ENCODE measurements around the gene ZMYM4.

ZMYM4 gene

DNA sequence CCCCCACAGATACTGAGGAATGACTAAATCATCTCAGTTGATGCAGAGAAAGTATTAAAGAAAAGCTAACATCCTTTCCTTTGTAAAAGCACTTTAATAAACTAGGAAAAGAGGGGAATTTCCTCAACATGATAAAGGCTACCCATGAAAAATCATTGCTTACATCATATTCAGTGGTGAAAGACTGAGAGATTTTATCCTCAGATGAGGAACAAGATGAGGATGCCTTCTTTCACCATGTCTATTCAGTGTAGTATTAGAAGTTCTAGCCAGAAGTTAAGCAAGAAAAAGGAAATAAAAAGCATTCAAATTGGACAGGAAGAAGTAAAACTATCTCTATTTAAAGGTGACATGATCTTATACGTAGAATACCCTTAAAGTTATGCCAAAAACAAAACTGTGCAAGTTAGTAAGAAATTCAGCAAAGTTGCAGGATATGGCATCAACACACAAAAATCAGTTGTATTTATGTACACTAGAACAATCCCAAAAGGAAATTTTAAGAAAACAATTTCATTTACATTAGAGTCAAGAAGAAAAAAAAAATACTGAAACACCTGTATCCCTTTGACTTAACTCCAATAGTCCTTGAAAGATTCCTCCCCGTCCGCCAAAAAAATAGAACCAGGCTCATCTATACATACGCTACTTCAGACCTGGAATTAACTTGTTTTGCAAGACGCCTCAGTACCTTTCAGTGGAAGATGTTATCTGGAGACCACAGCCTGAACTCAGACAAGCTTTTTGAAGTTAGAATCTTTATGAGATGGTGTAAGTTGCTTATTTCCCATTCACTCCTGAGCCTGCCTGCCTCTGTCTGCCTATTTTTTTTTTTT, 17.5 kb downstream of the ZMYM4 start:
- no peak for TF ChIP-seq ZNF274 (IDR thresholded peaks at IDR 0.05; ENCODE audit: low read depth, low read length)
- H3K4me3 ChIP-seq (ENCODE audit: low read length), result no peak overlapping the region

DNA sequence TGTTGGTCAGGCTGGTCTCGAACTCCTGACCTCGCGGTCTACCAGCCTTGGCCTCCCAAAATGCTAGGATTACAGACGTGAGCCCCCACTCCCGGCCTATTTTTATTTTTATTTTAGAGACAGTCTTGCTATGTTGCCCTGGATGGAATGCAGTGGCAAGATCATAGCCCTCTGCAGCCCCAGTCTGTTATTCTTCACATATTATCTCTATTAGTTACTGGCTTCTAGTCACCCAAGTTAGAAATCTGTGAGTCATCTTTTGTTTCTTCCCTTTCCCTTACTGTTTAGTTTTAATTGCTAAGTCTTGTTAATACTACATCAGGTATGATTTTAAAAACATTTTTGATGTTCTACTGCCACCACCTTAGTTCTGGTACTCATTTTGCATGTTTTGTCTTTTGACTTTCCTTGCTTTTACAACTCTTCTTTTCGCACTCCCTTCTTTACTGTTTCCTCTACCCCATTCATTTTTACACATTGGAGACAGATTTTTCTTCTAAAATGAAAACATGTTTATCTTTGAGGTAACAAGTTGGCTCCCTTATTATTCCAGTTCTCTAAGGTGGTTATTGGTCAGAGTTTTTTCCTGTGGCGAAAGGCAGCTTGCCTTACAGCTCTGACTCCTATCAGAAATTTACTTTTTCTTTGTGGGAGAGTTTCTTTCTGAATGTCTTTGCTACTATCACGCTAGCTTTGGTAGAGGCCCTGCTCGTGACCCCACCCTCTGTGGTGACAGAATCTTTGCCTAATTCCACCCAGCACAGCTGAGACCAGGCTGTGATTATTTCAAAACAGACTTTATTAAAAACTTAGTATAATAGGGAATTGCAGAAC, 19.5 kb downstream of the ZMYM4 start:
- no peak overlapping the region for H3K4me3 ChIP-seq (ENCODE audit: low read length)
- no peak for TF ChIP-seq ZNF274 (IDR thresholded peaks at IDR 0.05; ENCODE audit: low read depth, low read length)

DNA sequence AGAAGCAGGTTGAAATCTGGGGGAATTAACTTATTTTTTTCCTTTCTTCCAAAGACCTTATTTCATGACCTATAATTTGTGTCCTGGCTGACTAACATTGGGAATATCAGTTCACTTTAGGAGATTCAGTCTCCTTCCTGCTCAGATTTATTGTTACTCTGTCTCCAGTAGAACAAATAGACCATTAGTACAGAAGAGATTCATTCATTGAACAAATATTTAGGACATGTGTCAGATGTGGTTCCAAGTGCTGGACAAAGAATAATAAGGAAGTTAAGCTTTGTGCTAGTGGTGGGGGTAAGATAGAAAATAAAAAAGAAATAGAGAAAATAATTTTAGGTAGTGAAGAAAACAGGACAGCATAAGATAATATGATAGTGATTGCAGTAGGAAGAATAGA, 20.3 kb downstream of the ZMYM4 start:
- no peak for TF ChIP-seq ZNF274 (IDR thresholded peaks at IDR 0.05; ENCODE audit: low read depth, low read length)
- H3K4me3 ChIP-seq (ENCODE audit: low read length), result no peak overlapping the region

DNA sequence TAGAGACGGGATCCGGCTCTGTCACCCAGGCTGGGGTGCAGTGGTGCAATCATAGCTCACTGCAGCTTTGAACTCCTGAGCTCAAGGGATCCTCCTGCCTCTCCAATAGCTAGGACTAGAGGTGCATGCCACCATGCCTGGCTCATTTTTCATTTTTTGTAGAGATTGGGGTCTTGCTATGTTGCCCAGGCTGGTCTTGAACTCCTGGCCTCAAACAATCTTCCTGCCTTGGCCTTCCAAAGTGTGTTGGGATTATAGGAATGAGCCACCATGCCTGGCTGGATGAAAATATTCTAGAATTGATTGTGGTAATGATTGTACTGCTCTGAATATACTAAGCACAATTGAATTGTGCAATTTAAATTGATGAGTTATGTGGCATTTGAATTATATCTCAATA, 21.9 kb downstream of the ZMYM4 start:
- no peak overlapping the region for H3K4me3 ChIP-seq (ENCODE audit: low read length)
- no peak for TF ChIP-seq ZNF274 (IDR thresholded peaks at IDR 0.05; ENCODE audit: low read depth, low read length)

DNA sequence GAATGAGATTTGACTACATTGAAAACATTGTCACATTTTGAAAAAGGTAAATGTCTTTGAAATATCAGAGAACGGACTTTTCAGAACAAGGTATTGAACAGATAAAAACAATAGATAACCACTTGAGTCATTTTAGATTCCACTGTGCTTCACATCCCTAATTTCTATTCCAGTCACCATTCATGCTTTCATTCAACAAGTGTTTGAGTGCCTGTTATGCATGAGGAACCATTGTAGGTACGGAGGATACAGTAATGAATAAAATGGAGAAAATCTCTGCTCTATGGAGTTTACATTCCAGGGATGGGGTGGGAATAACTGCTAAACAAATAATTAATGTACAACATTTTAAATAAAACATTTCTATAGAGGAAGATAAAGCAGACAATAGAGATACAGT, 26.3 kb downstream of the ZMYM4 start:
- no peak for TF ChIP-seq ZNF274 (IDR thresholded peaks at IDR 0.05; ENCODE audit: low read depth, low read length)
- no peak overlapping the region for H3K4me3 ChIP-seq (ENCODE audit: low read length)

DNA sequence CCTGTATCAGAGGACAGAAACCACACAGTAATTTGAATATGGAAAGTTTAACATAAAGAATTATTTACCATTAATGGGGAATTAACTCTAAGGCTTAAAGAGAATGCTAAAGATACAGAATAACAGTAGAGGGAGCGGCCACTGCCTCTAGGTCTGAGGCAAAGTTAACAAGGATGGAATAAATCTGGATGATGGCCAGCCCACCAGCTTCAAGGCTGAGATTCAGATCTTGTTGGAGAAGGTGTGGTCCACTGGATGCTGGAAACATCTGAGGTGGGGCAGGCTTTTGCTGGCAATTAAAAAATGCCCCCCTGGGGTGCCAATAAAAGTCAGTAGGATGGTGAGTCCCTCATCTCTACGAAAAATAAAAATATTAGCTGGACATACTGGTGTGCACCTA, 29.4 kb downstream of the ZMYM4 start:
- no peak for TF ChIP-seq ZNF274 (IDR thresholded peaks at IDR 0.05; ENCODE audit: low read depth, low read length)
- H3K4me3 ChIP-seq (ENCODE audit: low read length), result no peak overlapping the region

DNA sequence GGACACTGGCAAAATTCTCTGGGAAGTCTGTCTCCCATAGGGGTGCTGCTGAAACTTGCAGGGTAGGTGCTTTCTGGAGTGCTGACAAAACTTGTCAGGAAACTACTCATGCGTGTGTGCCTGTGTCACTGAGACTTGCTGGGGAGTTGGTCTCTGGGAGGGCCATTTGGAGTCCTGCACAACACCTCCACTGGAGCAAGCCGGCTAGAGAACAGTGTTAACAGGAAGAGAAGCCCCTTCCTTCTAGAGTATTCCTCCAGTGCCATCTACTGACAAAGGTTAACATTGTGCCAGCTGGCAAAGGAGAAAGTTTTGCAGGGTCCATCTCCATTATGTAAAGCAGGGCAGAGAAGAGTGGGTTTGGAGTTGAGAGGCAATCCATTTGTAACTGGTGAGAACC, 30.0 kb downstream of the ZMYM4 start:
- no peak overlapping the region for H3K4me3 ChIP-seq (ENCODE audit: low read length)
- no peak for TF ChIP-seq ZNF274 (IDR thresholded peaks at IDR 0.05; ENCODE audit: low read depth, low read length)

DNA sequence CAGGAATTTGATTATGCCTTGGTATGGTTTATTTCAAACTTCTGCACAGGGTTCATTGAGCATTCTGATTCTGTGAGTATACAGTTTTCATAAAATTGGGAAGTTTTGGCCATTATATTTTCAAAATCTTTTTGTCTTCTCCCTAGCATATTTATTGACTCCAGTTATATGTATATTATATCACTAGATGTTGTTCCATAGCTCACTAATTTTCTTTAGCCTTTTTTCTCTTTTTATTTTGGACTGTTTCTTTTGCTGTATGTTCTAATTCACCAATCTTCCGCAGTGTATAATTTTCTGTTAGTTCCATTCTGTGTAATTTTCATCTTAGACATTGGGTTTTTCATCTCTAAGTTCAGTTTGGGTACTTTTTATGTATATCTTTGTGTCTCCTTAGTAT, 31.9 kb downstream of the ZMYM4 start:
- TF ChIP-seq ZNF274 (IDR thresholded peaks at IDR 0.05; ENCODE audit: low read depth, low read length), result no peak
- H3K4me3 ChIP-seq (ENCODE audit: low read length), result no peak overlapping the region

DNA sequence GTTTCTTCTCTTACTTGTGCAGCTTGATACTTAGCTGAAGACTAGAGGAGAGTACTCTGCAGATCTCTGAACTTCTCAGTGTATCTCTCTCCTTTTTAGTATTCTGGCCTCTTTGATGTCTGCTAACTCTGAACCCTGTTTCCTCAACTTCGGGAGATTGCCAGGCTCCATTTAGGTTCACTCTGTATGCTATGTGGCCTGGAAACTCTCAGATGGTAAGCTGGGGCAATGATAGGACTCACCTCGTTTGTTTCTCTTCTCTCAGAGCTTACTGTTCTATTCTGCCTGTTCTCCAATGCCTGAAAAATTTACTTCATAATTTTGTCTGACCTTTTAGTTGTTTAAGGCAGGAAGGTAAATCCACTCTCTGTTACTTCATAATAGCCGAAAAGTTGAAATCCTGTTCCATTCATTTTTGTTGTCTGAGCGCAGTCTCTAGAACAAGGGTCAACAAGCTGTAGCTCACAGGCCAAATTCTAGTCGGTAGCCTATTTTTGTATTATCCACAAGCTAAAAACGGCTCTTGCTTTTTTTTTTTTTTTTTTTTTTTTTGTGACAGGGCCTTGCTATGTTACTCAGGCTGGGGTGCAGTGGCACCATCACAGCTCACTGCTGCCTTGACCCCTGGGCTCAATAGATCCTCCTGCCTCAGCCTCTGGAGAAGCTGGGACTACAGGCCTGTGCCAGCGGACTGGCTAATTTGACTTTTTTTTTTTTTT, 33.3 kb downstream of the ZMYM4 start:
- no peak overlapping the region for H3K4me3 ChIP-seq (ENCODE audit: low read length)
- TF ChIP-seq ZNF274 (IDR thresholded peaks at IDR 0.05; ENCODE audit: low read depth, low read length), result no peak

DNA sequence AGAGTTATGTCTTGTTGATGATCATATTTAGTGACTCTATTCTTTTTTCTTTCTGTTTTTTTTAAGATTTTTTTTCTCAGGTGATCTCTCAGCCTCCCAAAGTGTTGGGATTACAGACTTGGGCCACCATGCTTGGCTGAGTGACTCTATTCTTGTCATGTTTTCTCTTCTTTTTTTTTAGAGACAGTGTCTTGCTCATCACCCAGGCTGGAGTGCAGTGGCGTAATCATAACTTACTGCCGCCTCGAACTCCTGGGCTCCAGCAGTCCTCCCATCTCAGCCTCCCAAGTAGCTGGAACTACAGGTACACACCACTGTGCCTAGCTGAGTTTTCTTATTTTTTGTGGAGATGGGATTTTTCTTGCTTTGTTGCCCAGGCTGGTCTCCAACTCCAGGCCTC, 36.9 kb downstream of the ZMYM4 start:
- H3K4me3 ChIP-seq (ENCODE audit: low read length), result no peak overlapping the region
- 0 out of 2 replicates have a peak, but pooled peaks have one; percentile 3 for TF ChIP-seq ZNF274 (IDR thresholded peaks at IDR 0.05; ENCODE audit: low read depth, low read length)

DNA sequence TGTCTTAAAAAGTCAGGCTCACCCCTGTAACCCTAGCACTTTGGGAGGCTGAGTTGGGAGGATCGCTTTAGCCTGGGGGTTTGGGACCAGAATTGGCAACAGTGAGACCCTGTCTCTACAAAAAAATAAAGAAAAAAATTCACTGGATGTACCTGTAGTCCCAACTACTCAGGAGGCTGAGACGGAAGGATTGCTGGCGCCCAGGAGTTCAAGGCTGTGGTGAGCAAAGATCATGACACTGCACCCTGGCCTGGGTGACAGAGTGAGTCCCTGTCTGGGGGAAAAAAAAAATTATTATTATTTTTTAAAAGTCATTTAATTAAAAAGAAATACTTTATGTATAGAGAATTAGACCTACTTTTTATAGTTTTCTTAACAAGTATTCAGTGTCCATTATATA, 47.1 kb downstream of the ZMYM4 start:
- TF ChIP-seq ZNF274 (IDR thresholded peaks at IDR 0.05; ENCODE audit: low read depth, low read length), result no peak
- no peak overlapping the region for H3K4me3 ChIP-seq (ENCODE audit: low read length)

DNA sequence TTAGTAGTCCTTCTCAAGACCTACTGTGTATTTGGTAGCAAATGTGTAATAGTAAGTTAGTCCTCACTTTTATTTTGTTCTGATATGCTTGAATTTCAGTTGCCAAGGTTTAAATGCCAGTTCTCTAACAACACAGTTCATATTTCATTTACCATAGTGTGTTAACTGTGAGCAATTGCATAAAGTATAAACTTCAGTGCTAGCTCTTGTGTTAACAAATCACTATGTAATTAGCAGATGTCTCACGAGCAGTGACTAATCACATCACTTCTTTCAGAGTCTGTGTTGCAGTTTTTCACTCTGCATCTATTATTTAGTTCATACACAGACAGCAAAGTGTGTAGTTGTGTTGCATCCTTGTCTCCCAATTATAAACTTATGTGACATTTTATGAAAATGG, 47.8 kb downstream of the ZMYM4 start:
- TF ChIP-seq ZNF274 (IDR thresholded peaks at IDR 0.05; ENCODE audit: low read depth, low read length), result no peak
- H3K4me3 ChIP-seq (ENCODE audit: low read length), result no peak overlapping the region

DNA sequence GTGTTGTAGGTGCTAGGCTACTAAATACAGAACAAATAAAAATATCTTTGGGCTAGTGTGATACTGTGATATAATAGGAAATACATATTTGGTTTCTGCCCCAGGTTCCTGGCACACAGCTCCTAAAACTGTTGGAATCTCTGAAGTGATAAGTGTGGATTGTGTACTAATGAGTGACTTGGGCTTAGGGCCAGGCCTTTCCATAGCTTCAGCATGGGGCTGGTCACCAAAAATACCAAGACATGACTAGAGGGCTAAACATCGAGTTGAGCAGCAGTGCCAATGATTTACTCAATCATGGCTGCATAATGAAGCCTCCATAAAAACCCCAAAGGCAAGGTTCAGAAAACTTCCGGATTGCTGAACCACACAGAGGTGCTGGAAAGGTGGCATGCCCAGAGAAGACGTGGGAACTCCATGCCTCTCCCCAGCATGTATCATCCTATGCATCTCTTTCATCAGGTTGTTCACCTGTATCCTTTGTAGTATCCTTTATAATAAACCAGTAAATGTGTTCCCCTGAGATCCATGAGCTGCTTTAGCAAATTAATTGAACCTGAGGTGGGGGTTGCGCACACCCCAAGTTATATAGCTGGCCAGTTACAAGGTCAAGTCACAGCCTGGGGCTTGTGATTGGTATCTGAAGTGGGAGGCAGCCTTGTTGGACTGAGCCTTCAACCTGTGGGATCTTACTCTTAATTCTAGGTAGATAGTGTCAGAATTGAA, 51.6 kb downstream of the ZMYM4 start:
- no peak for TF ChIP-seq ZNF274 (IDR thresholded peaks at IDR 0.05; ENCODE audit: low read depth, low read length)
- no peak overlapping the region for H3K4me3 ChIP-seq (ENCODE audit: low read length)

DNA sequence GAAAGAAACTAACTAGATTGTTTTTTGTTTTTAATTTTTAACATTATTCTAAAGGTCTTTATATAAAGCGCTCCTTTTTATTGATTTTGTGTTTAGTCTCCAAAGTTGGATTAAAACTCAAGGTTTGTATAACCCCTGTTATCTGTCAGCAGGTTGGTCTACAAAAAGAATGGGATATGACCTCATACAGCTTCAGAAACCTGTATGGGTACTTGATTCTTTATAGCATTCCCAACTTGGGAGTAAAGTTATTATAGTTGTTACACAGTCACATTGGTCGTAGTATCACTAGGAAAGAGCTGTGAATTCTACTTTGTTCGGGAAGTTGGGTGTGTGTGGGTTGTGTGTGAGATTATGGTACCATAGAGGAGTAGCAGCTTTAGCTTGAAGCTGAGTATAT, 52.4 kb downstream of the ZMYM4 start:
- TF ChIP-seq ZNF274 (IDR thresholded peaks at IDR 0.05; ENCODE audit: low read depth, low read length), result no peak
- H3K4me3 ChIP-seq (ENCODE audit: low read length), result no peak overlapping the region

Measured in GM08714 (cell line).